Stimulated activated CD4-positive, alpha-beta T cell treated with anti-CD3 and anti-CD28 coated beads, Interleukin-4, amount 100 ng/mL, for 48 hours (primary cell): ENCODE measurements around the gene EVC.

Experiments used
- DNase-seq, 2 donors: peaks; one replicate each; pipeline ENCODE4 v3.0.0-alpha.2; 2020; ENCODE audit warnings: low read depth in 2 of 2

EVC gene

GRCh38 chr4:5755161-5755560, 44.2 kb downstream of the EVC start:
- no peak for DNase-seq

DNA sequence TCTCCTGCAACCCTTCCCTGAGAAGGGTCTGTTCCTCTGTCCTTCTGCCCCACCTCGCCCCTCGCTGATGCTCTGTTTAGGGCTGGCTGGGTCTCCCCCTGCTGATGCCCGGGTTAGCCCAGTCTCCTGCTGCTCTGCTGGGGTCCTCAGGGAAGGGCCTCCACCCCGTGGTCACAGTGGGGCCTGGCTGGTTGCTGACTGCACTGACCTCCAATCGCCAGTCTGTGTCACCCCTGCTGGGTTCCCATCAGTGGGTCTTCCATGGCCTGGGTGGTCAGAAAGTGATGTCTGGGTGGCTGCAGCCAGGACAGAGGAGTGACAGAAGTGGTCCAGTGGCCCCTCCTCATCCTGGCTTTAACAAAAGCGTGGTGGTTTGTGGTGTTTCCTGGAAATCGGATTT, 44.7 kb downstream of the EVC start:
- no peak for DNase-seq

- DNase-seq, result no peak
These were observed 45.3 kb downstream of the EVC start for GRCh38 chr4:5756271-5756670.

GRCh38 chr4:5757091-5757490, 46.1 kb downstream of the EVC start:
- no peak for DNase-seq

GRCh38 chr4:5757536-5757935, 46.5 kb downstream of the EVC start:
- DNase-seq, result no peak

- no peak for DNase-seq
These were observed 47.0 kb downstream of the EVC start for GRCh38 chr4:5757954-5758353.

DNA sequence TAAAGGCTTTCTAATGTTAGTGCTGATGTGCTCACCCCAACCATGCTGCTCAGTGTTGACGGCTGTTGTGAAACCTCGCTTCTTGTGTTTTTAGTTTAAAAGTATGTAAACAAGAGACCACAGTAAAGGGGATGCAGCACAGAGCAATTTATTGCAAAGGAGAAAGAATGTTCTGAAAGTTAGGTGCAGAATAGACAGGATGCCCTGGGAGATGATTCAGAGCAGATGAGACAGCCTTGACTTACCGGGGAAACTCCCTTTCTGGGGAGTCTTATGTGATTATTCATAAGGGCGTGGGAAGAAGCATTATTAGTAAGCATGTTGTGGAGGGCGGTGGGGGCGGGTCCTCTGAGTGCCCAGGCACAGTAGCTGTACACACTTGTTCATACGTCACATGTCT, 47.7 kb downstream of the EVC start:
- DNase-seq, result peak; percentile 35 to 61

GRCh38 chr4:5759236-5760075, 48.5 kb downstream of the EVC start:
- DNase-seq, result no peak

DNA sequence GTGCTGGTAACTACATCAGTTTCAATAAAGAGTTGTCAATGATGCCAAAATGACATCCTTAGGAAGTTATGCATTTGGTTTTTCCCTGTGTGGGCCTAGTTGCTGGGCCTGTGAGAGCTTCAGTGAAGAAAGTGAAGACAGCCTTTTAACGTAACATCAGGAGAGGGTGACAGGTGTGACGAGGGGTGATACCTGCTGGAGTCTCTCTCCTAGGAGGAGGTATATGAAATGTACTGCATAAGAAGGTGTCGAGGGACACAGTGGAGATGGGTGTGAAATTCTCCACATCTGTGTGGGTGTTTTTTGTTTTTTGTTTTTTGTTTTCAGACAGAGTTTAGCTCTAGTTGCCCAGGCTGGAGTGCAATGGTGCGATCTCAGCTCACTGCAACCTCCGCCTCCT, 49.2 kb downstream of the EVC start:
- no peak for DNase-seq

GRCh38 chr4:5760936-5761480, 50.0 kb downstream of the EVC start:
- DNase-seq, result no peak

GRCh38 chr4:5770051-5770450, 59.0 kb downstream of the EVC start:
- no peak for DNase-seq

DNA sequence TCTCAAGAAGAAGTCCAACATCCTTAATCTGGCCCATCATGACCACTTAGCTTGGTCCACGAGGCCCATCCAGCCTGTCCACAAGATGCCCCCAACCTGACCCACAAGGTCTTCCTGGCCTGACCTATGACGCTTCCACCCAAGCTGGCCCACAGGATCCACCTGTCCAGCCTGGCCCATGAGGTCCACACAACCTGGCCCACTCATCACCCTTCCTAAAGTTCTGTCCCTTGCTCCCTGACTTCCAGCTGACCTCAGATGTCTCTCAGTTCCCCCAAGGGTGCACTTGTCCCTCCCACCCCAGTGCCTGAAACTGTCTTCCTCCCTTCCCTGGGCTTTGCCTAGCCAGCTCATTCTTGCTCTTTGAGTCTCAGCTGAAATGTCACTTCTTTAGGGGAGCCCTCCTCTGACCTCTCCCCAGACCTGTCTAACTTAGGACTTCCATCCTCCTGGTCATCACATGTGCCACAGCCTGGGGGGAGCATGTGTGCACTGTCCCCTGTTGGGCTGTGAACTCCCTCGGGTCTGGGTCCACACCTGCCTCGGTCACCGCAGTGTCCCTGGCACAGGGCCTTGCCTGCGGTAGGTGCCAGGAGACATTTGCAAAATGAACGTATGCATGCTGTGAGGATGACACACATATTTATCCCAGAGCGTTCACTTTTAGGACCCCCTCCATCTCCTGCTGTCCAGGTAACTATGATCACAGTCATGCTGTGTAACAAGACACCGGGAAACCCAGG, 61.7 kb downstream of the EVC start:
- no peak for DNase-seq

GRCh38 chr4:5773271-5773555, 62.2 kb downstream of the EVC start:
- no peak for DNase-seq

DNA sequence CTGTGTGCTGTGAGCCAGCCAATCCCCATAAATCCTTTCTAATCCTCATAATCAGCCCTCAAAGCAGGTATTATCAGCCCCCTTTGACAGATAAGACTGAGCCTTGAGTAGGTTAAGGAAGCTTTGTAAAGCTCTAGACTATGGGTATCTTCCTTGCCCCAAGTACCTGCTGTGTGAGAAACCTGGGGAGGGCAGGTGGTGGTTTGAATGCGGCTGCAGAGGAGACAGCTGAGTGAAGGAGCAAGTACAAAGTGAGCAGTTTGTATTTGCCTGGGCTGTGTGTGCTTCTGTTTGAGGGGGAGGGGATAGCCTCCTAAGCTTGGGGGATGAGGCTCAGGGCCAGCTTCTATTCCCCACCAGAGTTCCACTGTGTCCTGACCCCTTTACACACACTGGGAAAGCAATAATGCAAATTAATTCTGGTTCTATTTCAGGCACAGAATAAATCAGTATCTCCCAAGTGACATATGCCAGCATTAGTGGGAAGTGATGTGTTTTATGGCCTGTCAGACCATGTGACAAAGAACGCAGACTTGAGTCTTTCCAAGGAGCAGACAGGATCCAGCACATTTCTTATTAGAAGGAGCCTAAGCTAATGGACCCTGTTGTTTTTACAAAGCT, 63.5 kb downstream of the EVC start:
- no peak for DNase-seq

DNA sequence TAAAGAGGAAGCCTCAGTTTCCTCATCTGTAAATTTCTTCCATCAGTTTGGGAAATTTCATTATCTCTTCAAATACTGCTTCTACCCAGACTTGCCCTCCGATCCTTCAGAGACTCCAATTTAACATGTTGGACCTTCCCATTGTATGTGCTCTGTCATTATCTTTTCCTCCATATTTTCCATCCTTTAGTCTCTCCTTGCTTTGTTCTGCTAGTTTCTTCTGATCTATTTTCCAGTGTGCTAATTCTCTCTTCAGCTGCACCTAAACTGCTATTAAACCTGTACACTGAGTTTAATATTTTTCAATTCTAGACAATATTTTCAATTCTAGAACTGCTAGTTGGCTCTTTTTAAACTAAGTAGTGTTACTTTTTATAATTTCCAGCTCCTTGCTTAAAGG, 65.5 kb downstream of the EVC start:
- no peak for DNase-seq

- DNase-seq, result no peak
These were observed 70.0 kb downstream of the EVC start for GRCh38 chr4:5780831-5781480.

DNA sequence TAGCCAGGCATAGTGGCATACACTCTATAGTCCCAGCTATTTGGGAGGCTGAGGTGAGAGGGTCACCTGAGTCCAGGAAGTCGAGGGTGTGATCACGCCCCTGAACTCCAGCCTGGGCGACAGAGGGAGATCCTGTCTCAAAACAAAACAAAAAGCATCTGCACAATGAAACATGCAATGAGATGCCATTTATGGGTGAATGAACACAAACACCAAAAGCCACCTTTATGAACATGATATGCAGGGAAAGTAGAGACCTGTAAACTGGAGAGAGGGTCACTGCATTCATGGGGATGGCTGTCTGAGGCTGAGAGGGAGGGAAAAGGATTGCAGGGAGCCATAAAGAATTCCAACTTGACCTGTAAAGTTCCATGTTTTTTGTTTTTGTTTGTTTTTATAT, 70.7 kb downstream of the EVC start:
- DNase-seq, result no peak

- DNase-seq, result no peak
These were observed 72.0 kb downstream of the EVC start for GRCh38 chr4:5782829-5783476.

- DNase-seq, result no peak
These were observed 72.5 kb downstream of the EVC start for GRCh38 chr4:5783486-5783885.

GRCh38 chr4:5784021-5784420, 73.0 kb downstream of the EVC start:
- no peak for DNase-seq

DNA sequence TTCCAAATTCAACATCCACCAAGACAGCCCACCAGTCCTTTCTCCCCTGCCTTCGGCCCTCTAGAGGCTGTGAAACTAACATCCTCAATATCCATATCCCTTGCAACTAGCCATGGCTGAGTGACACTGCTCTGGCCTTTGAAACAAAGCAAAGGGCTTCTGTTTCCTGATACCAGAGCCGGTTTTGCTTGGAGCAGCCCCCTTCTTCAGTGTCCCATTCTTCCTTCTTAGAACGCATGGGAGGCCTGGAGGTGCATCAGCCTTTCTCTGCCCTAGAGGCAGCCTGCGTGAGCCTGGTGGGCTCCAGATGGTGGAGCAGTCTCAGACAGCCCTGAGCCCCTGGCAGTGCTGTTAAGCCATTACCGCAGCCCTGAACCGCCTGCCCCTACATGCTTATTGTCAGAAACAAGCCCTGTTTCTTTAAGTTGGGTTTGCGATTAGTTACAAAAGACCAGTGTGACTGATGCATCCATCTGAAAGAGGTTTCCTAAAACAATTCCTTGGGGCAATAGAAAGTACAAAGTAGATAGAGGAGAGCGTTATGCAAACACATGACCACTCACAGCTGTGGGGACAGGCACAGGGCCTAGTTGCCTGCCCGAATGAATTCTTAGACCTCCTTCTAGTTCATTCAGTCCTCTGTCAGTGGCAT, 74.1 kb downstream of the EVC start:
- no peak for DNase-seq
